DMS153 (cell line): Measurements from ENCODE around the gene TPM4.
A peak's percentile ranks its signal among the peaks of the same experiment; 100 is the strongest.

Experiments used
- DNase-seq: peaks from one replicate; lab custom pipeline; 2025; lab: John Stamatoyannopoulos, UW

TPM4 gene

GRCh38 chr19:16041991-16042386, 34.3 kb upstream of the TPM4 start:
- no peak for DNase-seq

- no peak for DNase-seq
Observed at GRCh38 chr19:16042533-16043085, 33.7 kb upstream of the TPM4 start.

- no peak for DNase-seq
Observed at GRCh38 chr19:16043156-16043757, 33.0 kb upstream of the TPM4 start.

GRCh38 chr19:16044746-16045145, 31.5 kb upstream of the TPM4 start:
- DNase-seq: no peak

- no peak for DNase-seq
Observed at GRCh38 chr19:16045171-16045570, 31.1 kb upstream of the TPM4 start.

- DNase-seq: no peak
Observed at GRCh38 chr19:16045893-16046292, 30.4 kb upstream of the TPM4 start.

- DNase-seq: no peak
Observed at GRCh38 chr19:16048583-16048982, 27.7 kb upstream of the TPM4 start.

- DNase-seq: no peak
Observed at GRCh38 chr19:16051254-16052025, 24.9 kb upstream of the TPM4 start.

- no peak for DNase-seq
Observed at GRCh38 chr19:16052353-16052752, 23.9 kb upstream of the TPM4 start.

- DNase-seq: no peak
Observed at GRCh38 chr19:16057062-16057461, 19.2 kb upstream of the TPM4 start.

- no peak for DNase-seq
Observed at GRCh38 chr19:16060294-16060693, 16.0 kb upstream of the TPM4 start.

- DNase-seq: no peak
Observed at GRCh38 chr19:16061943-16062342, 14.4 kb upstream of the TPM4 start.

GRCh38 chr19:16062789-16063188, 13.5 kb upstream of the TPM4 start:
- no peak for DNase-seq

GRCh38 chr19:16064209-16064889, 11.9 kb upstream of the TPM4 start:
- DNase-seq: no peak

- DNase-seq: no peak
Observed at GRCh38 chr19:16066611-16067104, 9.6 kb upstream of the TPM4 start.

- DNase-seq: no peak
Observed at GRCh38 chr19:16067205-16067938, 8.9 kb upstream of the TPM4 start.

- DNase-seq: no peak
Observed at GRCh38 chr19:16068696-16069259, 7.5 kb upstream of the TPM4 start.

- DNase-seq: no peak
Observed at GRCh38 chr19:16069813-16070365, 6.4 kb upstream of the TPM4 start.

- peak; percentile 60 for DNase-seq
Observed at GRCh38 chr19:16070366-16070990, 5.8 kb upstream of the TPM4 start.

- no peak for DNase-seq
Observed at GRCh38 chr19:16071072-16071691, 5.1 kb upstream of the TPM4 start.
